GM12892 (cell line): ENCODE data around the gene DDN.

Experiments used
- DNase-seq: peaks from one replicate; pipeline ENCODE4 v3.0.0; 2011; ENCODE audit not compliant: insufficient read length
- FAIRE-seq: peaks from 2 replicates; lab custom pipeline; 2011; peaks lifted over from hg19 to GRCh38; lab: Jason Lieb, UNC
- POLR2A ChIP-seq: IDR thresholded peaks from 2 replicates; pipeline ENCODE4 v1.6.1; 2011; ENCODE audit warnings: low read depth, low read length, control low read depth
- POLR2AphosphoS5 ChIP-seq: IDR thresholded peaks from 2 replicates; pipeline ENCODE4 v1.6.1; 2011; ENCODE audit warnings: low read depth, low read length, control low read depth
- TAF1 ChIP-seq: IDR thresholded peaks from 2 replicates; pipeline ENCODE4 v1.6.1; 2011; ENCODE audit warnings: low read depth, mild to moderate bottlenecking, control low read depth, low read length, borderline replicate concordance

Gene DDN

GRCh38 chr12:49038291-49038955, 39.2 kb upstream of the DDN start:
- DNase-seq (no peak), FAIRE-seq (no peak)
- no peak for TF ChIP-seq POLR2AphosphoS5

- no peak for DNase-seq
- TF ChIP-seq POLR2AphosphoS5 (no peak), POLR2A (no peak), TAF1 (no peak)
- FAIRE-seq: no peak
Measured at GRCh38 chr12:49037947-49038237, 38.7 kb upstream of the DDN start.

GRCh38 chr12:49037111-49037946, 38.2 kb upstream of the DDN start:
- FAIRE-seq (no peak), DNase-seq (no peak)
- TF ChIP-seq POLR2AphosphoS5 (no peak), TAF1 (no peak), POLR2A (no peak; the same call in 1 of the 2 replicates)

GRCh38 chr12:49036029-49036428, 36.9 kb upstream of the DDN start:
- no peak for DNase-seq
- FAIRE-seq: no peak
- TF ChIP-seq POLR2A (no peak), POLR2AphosphoS5 (no peak)

GRCh38 chr12:49034286-49034622, 35.1 kb upstream of the DDN start:
- DNase-seq (no peak), FAIRE-seq (no peak)
- TF ChIP-seq TAF1 (no peak), POLR2A (no peak; the same call in 1 of the 2 replicates), POLR2AphosphoS5 (0 out of 2 replicates have a peak, but pooled peaks have one; percentile 2)

GRCh38 chr12:49033611-49034285, 34.6 kb upstream of the DDN start:
- DNase-seq (no peak), FAIRE-seq (no peak)
- TF ChIP-seq POLR2AphosphoS5: no peak
- peak; percentile 22; the same call in 1 of the 2 replicates for TF ChIP-seq POLR2A

- no peak for TF ChIP-seq POLR2AphosphoS5
- TF ChIP-seq POLR2A: no peak
- TF ChIP-seq TAF1: no peak
- DNase-seq (no peak), FAIRE-seq (no peak)
Measured at GRCh38 chr12:49032679-49033447, 33.7 kb upstream of the DDN start.

- TF ChIP-seq TAF1 (no peak), POLR2AphosphoS5 (no peak), POLR2A (no peak)
- no peak for FAIRE-seq
- no peak for DNase-seq
Measured at GRCh38 chr12:49032276-49032675, 33.1 kb upstream of the DDN start.

- TF ChIP-seq POLR2A (no peak), TAF1 (no peak), POLR2AphosphoS5 (no peak)
- DNase-seq (no peak), FAIRE-seq (no peak)
Measured at GRCh38 chr12:49031573-49032161, 32.5 kb upstream of the DDN start.

- FAIRE-seq (no peak), DNase-seq (peak; percentile 14)
- no peak for TF ChIP-seq POLR2AphosphoS5
- TF ChIP-seq TAF1: no peak
- peak; percentile 30; the same call in 1 of the 2 replicates for TF ChIP-seq POLR2A
Measured at GRCh38 chr12:49030714-49031572, 31.8 kb upstream of the DDN start.
